ENCODE measurements around the gene C22orf23. TPM values are rescaled to one million over a fixed set of nuclear protein-coding genes. Genes with fewer than 3 reads are reported as not detected.

Gene C22orf23
- polyA plus RNA-seq, 1 of the 3 experiments (the other 2 are of a cell fraction): 0.33 TPM

- Histone ChIP-seq H3K9me2 (no peaks in the 10 kb centered on the region), H3F3A (replicated peaks; ENCODE audit: insufficient read depth) (peaks cover 18% of the 10 kb centered on the region), H3K79me2 (ENCODE audit: insufficient read depth) (peaks cover 36% of the 10 kb centered on the region), H4K20me1 (ENCODE audit: insufficient read depth) (peaks cover 19% of the 10 kb centered on the region), H3K36me3 (replicated peaks in 1 of 2; ENCODE audit: control insufficient read depth in 1 of 2, insufficient read depth in 2 of 2, low read length in 1 of 2) (no peaks in the 10 kb centered on the region), H3K27me3 (ENCODE audit: insufficient read depth) (no peaks in the 10 kb centered on the region), H2AFZ (ENCODE audit: low read depth) (peak overlapping the region; percentile 80), H3K4me1 (ENCODE audit: control insufficient read depth in 1 of 2, insufficient read depth in 2 of 2, low read depth in 1 of 2, low read length in 1 of 2) (peaks cover 9 to 18% of the 10 kb centered on the region in 2 experiments; a peak in 3 of 4 replicates), H3K4me3 (ENCODE audit: low read depth in 2 of 2, low read length in 1 of 2) (peak overlapping the region; percentile 62 to 68; a peak in 3 of 4 replicates), H3K4me2 (peak overlapping the region; percentile 71), H3K27ac (ENCODE audit: low read depth in 2 of 2, low read length in 1 of 2) (peak overlapping the region; percentile 62 to 96), H3K9me3 (no peaks in the 10 kb centered on the region), H3K9ac (peak overlapping the region; percentile 81)
- CTCF ChIA-PET: interaction anchor here (0.9 to 1.7 kb wide), 6 partner anchors 10 to 88 kb away, joined by 3 to 8 read pairs (median 3); no protein-coding TSS in a partner anchor
- POLR2A ChIA-PET: interaction anchor here (0.6 to 1.4 kb wide), 4 partner anchors 8 to 29 kb away, joined by 3 to 9 read pairs (median 4); no protein-coding TSS in a partner anchor
- WGBS (ENCODE audit: low lambda C conversion rate): 47% methylated on average over 7 of the region's 10 CpGs
- peak; percentile 58 for DNase-seq
- TF ChIP-seq MXI1 (IDR thresholded peaks at IDR 0.05; ENCODE audit: low read depth, low read length): no peak
- no peak for TF ChIP-seq CHD2 (IDR thresholded peaks at IDR 0.05; ENCODE audit: low read length, partially characterized antibody)
- no peak for TF ChIP-seq RFX5 (IDR thresholded peaks at IDR 0.05; ENCODE audit: low read length)
- peak; percentile 81 for TF ChIP-seq JUND (IDR thresholded peaks at IDR 0.05)
- TF ChIP-seq, protein P1, sequence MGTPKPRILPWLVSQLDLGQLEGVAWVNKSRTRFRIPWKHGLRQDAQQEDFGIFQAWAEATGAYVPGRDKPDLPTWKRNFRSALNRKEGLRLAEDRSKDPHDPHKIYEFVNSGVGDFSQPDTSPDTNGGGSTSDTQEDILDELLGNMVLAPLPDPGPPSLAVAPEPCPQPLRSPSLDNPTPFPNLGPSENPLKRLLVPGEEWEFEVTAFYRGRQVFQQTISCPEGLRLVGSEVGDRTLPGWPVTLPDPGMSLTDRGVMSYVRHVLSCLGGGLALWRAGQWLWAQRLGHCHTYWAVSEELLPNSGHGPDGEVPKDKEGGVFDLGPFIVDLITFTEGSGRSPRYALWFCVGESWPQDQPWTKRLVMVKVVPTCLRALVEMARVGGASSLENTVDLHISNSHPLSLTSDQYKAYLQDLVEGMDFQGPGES (IDR thresholded peaks at IDR 0.05; ENCODE audit: low read depth, low read length): no peak
- peak; percentile 76 for TF ChIP-seq MAX (IDR thresholded peaks at IDR 0.05; ENCODE audit: low read depth)
- no peak; the same call in 1 of the 2 replicates for TF ChIP-seq RXRA (IDR thresholded peaks at IDR 0.05; ENCODE audit: borderline replicate concordance, low read depth)
- no peak for TF ChIP-seq MEF2A (IDR thresholded peaks at IDR 0.05; ENCODE audit: borderline replicate concordance, low read depth)
- TF ChIP-seq, protein P2, sequence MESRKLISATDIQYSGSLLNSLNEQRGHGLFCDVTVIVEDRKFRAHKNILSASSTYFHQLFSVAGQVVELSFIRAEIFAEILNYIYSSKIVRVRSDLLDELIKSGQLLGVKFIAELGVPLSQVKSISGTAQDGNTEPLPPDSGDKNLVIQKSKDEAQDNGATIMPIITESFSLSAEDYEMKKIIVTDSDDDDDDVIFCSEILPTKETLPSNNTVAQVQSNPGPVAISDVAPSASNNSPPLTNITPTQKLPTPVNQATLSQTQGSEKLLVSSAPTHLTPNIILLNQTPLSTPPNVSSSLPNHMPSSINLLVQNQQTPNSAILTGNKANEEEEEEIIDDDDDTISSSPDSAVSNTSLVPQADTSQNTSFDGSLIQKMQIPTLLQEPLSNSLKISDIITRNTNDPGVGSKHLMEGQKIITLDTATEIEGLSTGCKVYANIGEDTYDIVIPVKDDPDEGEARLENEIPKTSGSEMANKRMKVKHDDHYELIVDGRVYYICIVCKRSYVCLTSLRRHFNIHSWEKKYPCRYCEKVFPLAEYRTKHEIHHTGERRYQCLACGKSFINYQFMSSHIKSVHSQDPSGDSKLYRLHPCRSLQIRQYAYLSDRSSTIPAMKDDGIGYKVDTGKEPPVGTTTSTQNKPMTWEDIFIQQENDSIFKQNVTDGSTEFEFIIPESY (IDR thresholded peaks at IDR 0.05; ENCODE audit: borderline replicate concordance, low read depth): no peak
- TF ChIP-seq, protein P3, sequence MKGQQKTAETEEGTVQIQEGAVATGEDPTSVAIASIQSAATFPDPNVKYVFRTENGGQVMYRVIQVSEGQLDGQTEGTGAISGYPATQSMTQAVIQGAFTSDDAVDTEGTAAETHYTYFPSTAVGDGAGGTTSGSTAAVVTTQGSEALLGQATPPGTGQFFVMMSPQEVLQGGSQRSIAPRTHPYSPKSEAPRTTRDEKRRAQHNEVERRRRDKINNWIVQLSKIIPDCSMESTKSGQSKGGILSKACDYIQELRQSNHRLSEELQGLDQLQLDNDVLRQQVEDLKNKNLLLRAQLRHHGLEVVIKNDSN (IDR thresholded peaks at IDR 0.05; ENCODE audit: borderline replicate concordance, low read depth): peak; percentile 50; the same call in 1 of the 2 replicates
- TF ChIP-seq RCOR1 (IDR thresholded peaks at IDR 0.05; ENCODE audit: low read length): no peak
- TF ChIP-seq, protein P4, sequence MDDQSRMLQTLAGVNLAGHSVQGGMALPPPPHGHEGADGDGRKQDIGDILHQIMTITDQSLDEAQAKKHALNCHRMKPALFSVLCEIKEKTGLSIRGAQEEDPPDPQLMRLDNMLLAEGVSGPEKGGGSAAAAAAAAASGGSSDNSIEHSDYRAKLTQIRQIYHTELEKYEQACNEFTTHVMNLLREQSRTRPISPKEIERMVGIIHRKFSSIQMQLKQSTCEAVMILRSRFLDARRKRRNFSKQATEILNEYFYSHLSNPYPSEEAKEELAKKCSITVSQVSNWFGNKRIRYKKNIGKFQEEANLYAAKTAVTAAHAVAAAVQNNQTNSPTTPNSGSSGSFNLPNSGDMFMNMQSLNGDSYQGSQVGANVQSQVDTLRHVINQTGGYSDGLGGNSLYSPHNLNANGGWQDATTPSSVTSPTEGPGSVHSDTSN (IDR thresholded peaks at IDR 0.05): peak; percentile 26; the same call in 1 of the 2 replicates
- peak in 1 of 2 experiments; percentile 24; a peak in 1 of 4 replicates for TF ChIP-seq EP300 (IDR thresholded peaks at IDR 0.05; ENCODE audit: borderline replicate concordance in 1 of 2, low read depth in 1 of 2, low read length in 1 of 2)
- TF ChIP-seq SMC3 (IDR thresholded peaks at IDR 0.05; ENCODE audit: low read depth, low read length): no peak
- TF ChIP-seq, protein P5, sequence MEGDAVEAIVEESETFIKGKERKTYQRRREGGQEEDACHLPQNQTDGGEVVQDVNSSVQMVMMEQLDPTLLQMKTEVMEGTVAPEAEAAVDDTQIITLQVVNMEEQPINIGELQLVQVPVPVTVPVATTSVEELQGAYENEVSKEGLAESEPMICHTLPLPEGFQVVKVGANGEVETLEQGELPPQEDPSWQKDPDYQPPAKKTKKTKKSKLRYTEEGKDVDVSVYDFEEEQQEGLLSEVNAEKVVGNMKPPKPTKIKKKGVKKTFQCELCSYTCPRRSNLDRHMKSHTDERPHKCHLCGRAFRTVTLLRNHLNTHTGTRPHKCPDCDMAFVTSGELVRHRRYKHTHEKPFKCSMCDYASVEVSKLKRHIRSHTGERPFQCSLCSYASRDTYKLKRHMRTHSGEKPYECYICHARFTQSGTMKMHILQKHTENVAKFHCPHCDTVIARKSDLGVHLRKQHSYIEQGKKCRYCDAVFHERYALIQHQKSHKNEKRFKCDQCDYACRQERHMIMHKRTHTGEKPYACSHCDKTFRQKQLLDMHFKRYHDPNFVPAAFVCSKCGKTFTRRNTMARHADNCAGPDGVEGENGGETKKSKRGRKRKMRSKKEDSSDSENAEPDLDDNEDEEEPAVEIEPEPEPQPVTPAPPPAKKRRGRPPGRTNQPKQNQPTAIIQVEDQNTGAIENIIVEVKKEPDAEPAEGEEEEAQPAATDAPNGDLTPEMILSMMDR (IDR thresholded peaks at IDR 0.05): no peak
- no peak for TF ChIP-seq ELF1 (IDR thresholded peaks at IDR 0.05)
- TF ChIP-seq NRF1 (IDR thresholded peaks at IDR 0.05; ENCODE audit: low read depth, low read length): no peak
- no peak for TF ChIP-seq SIN3A (IDR thresholded peaks at IDR 0.05; ENCODE audit: borderline replicate concordance, low read depth, low read length)
- TF ChIP-seq TEAD4 (IDR thresholded peaks at IDR 0.05; ENCODE audit: borderline replicate concordance, insufficient read depth): no peak
- peak; percentile 27; the same call in 1 of the 2 replicates for TF ChIP-seq YY1 (IDR thresholded peaks at IDR 0.05; ENCODE audit: low read depth)
- no peak for TF ChIP-seq RAD21 (IDR thresholded peaks at IDR 0.05; ENCODE audit: low read length)
- TF ChIP-seq TAF1 (IDR thresholded peaks at IDR 0.05; ENCODE audit: borderline replicate concordance, low read depth, low read length): no peak
- TF ChIP-seq NFIC (IDR thresholded peaks at IDR 0.05; ENCODE audit: borderline replicate concordance): 0 out of 2 replicates have a peak, but pooled peaks have one; percentile 24
- TF ChIP-seq FOXM1 (IDR thresholded peaks at IDR 0.05; ENCODE audit: low read depth): no peak
- no peak for TF ChIP-seq EZH2phosphoT487 (IDR thresholded peaks at IDR 0.05; ENCODE audit: borderline replicate concordance, low read depth)
Observed at GRCh38 chr22:37904572-37905533, 48.5 kb downstream of the C22orf23 start.
